Measurements from ENCODE around the gene NLRP5.
"Not testable (repeated sequence)": the region's sequence is repeated elsewhere in the genome, so short reads cannot be mapped to it uniquely, and the experiment has no call there.

DNA sequence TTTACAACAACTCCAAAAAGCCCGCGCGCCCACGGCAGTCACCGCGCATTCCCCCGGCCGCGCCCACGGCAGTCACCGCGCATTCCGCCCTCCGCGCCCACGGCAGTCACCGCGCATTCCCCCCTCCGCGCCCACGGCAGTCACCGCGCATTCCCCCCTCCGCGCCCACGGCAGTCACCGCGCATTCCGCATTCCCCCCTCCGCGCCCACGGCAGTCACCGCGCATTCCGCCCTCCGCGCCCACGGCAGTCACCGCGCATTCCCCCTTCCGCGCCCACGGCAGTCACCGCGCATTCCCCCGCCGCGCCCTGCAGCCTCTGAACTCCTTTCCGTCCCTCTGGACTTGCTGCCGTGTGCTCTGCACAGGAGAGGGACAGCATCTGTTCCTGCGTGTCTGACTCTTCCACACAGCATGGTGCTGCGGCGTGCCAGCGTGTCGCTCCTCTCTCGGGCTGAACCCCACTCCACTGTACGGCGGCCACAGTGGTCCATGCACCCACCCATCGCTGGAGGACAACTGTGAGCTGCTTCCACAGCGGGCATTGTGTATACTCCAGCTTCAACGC, 119.3 kb downstream of the NLRP5 start:
- TF ChIP-seq CTCF (conservative IDR thresholded peaks at IDR 0.05; ENCODE audit: low read length); EZH2phosphoT487 (IDR thresholded peaks at IDR 0.05; ENCODE audit: borderline replicate concordance, low read depth, low read length): not testable (repeated sequence)
